ENCODE measurements around the gene SSBP4. TPM values are rescaled to one million over a fixed set of nuclear protein-coding genes. Genes with fewer than 3 reads are reported as not detected.

The SSBP4 gene
- total RNA-seq, 1 experiment from 2014 or later: 118 TPM

- no peak for DNase-seq (ENCODE audit: low read depth)
Observed at GRCh38 chr19:18483119-18483890, 64.1 kb downstream of the SSBP4 start.

Small RNA genes lying within 50 kb of the gene (small RNA-seq; reads per million reads assigned to genes)
- gene MIR3189: 0.07 reads per million

Other genes with a start within 250 kb of the SSBP4 start
- gene IFI30, start 245.6 kb upstream of the SSBP4 start, total RNA-seq (2014; rRNA removed; shearing (Covaris generic)): 1.5 and 2.3 TPM in 2 replicates
- gene MPV17L2, start 226.2 kb upstream of the SSBP4 start, total RNA-seq (2014; rRNA removed; shearing (Covaris generic)): 17.0 and 23.4 TPM in 2 replicates
- 1.3 and 2.4 TPM in 2 replicates for gene RAB3A, start 215.4 kb upstream of the SSBP4 start, total RNA-seq (2014; rRNA removed; shearing (Covaris generic))
- 0.13 TPM in 1 of 2 replicates, not detected in the other for gene PDE4C, start 193.0 kb upstream of the SSBP4 start, total RNA-seq (2014; rRNA removed; shearing (Covaris generic))
- gene IQCN, start 144.9 kb upstream of the SSBP4 start, total RNA-seq (2014; rRNA removed; shearing (Covaris generic)): not detected in 2 replicates
- gene JUND, start 137.8 kb upstream of the SSBP4 start, total RNA-seq (2014; rRNA removed; shearing (Covaris generic)): 55.4 and 64.5 TPM in 2 replicates
- 456 and 535 TPM in 2 replicates for gene LSM4, start 96.3 kb upstream of the SSBP4 start, total RNA-seq (2014; rRNA removed; shearing (Covaris generic))
- 9.1 and 20.9 TPM in 2 replicates for gene PGPEP1, start 78.8 kb upstream of the SSBP4 start, total RNA-seq (2014; rRNA removed; shearing (Covaris generic))
- 97.3 and 120 TPM in 2 replicates for gene GDF15, start 33.2 kb upstream of the SSBP4 start, total RNA-seq (2014; rRNA removed; shearing (Covaris generic))
- not detected in 2 replicates for gene LRRC25, start 21.8 kb upstream of the SSBP4 start, total RNA-seq (2014; rRNA removed; shearing (Covaris generic))
- gene ISYNA1, start 18.7 kb downstream of the SSBP4 start, total RNA-seq (2014; rRNA removed; shearing (Covaris generic)): 1.3 and 2.1 TPM in 2 replicates
- 13.1 and 14.6 TPM in 2 replicates for gene ELL, start 102.7 kb downstream of the SSBP4 start, total RNA-seq (2014; rRNA removed; shearing (Covaris generic))
- gene FKBP8, start 124.2 kb downstream of the SSBP4 start, total RNA-seq (2014; rRNA removed; shearing (Covaris generic)): 124 and 135 TPM in 2 replicates
- 163 and 195 TPM in 2 replicates for gene KXD1, start 138.5 kb downstream of the SSBP4 start, total RNA-seq (2014; rRNA removed; shearing (Covaris generic))
- gene UBA52, start 152.5 kb downstream of the SSBP4 start, total RNA-seq (2014; rRNA removed; shearing (Covaris generic)): 1,475 and 1,684 TPM in 2 replicates
- gene REX1BD, start 169.4 kb downstream of the SSBP4 start, total RNA-seq (2014; rRNA removed; shearing (Covaris generic)): 70.9 and 99.1 TPM in 2 replicates
- 1.1 and 1.3 TPM in 2 replicates for gene CRLF1, start 187.4 kb downstream of the SSBP4 start, total RNA-seq (2014; rRNA removed; shearing (Covaris generic))
- gene TMEM59L, start 193.5 kb downstream of the SSBP4 start, total RNA-seq (2014; rRNA removed; shearing (Covaris generic)): 0.61 and 1.1 TPM in 2 replicates
- 2.8 and 5.7 TPM in 2 replicates for gene KLHL26, start 217.6 kb downstream of the SSBP4 start, total RNA-seq (2014; rRNA removed; shearing (Covaris generic))

Measured in HT1080 (cell line).